ENCODE results near the gene SNX32. TPM values are rescaled to one million over a fixed set of nuclear protein-coding genes. Genes with fewer than 3 reads are reported as not detected.

SNX32 gene
- total RNA-seq, 1 donor from 2014 or later, result 0.47 TPM

GRCh38 chr11:65858681-65859087 lies 24.9 kb downstream of the SNX32 start:
- H3K9me3 ChIP-seq, result no peaks in the 10 kb centered on the region
- no peaks in the 10 kb centered on the region for H3K27me3 ChIP-seq (ENCODE audit: low read depth)
- DNase-seq, result no peak
- H3K27ac ChIP-seq, result peak overlapping the region; percentile 98
- peaks cover 49% of the 10 kb centered on the region for H3K36me3 ChIP-seq
- TF ChIP-seq CTCF (IDR thresholded peaks at IDR 0.05), result no peak
- peaks cover 55% of the 10 kb centered on the region for H3K4me1 ChIP-seq
- H3K4me3 ChIP-seq, result peak overlapping the region; percentile 92
- ATAC-seq, result no peak
- intact Hi-C loops (cut with DNase I), result no loop called here

- peak; percentile 82 to 86 for ATAC-seq
- peak overlapping the region; percentile 92 for H3K4me3 ChIP-seq
- peaks cover 55% of the 10 kb centered on the region for H3K4me1 ChIP-seq
- H3K27me3 ChIP-seq (ENCODE audit: low read depth), result no peaks in the 10 kb centered on the region
- intact Hi-C loops (cut with DNase I), result no loop called here
- peak; percentile 100 for DNase-seq
- peak; percentile 37 for TF ChIP-seq CTCF (IDR thresholded peaks at IDR 0.05)
- H3K9me3 ChIP-seq, result no peaks in the 10 kb centered on the region
- H3K36me3 ChIP-seq, result peaks cover 49% of the 10 kb centered on the region
- H3K27ac ChIP-seq, result peak overlapping the region; percentile 98
Measured at GRCh38 chr11:65859095-65859811, 25.5 kb downstream of the SNX32 start.

GRCh38 chr11:65859812-65860277 lies 26.1 kb downstream of the SNX32 start:
- Histone ChIP-seq H3K4me1 (peaks cover 55% of the 10 kb centered on the region), H3K36me3 (peaks cover 49% of the 10 kb centered on the region), H3K27me3 (ENCODE audit: low read depth) (no peaks in the 10 kb centered on the region), H3K27ac (peak overlapping the region; percentile 98), H3K4me3 (peak overlapping the region; percentile 92), H3K9me3 (no peaks in the 10 kb centered on the region)
- intact Hi-C loops (cut with DNase I), result no loop called here
- no peak for DNase-seq
- no peak for ATAC-seq
- no peak for TF ChIP-seq CTCF (IDR thresholded peaks at IDR 0.05)

- ATAC-seq (peak; percentile 79 to 82), DNase-seq (peak; percentile 97)
- Histone ChIP-seq H3K4me3 (peak within 1 kb of the TSS; percentile 92), H3K27me3 (ENCODE audit: low read depth) (no peaks in the 10 kb centered on the region), H3K4me1 (peaks cover 49% of the 10 kb centered on the region), H3K9me3 (no peaks in the 10 kb centered on the region), H3K27ac (peak within 1 kb of the TSS; percentile 98), H3K36me3 (peaks cover 49% of the 10 kb centered on the region)
- peak; percentile 86 for TF ChIP-seq CTCF (IDR thresholded peaks at IDR 0.05)
- intact Hi-C loops (cut with DNase I), result no loop called here
Measured at GRCh38 chr11:65860278-65861164, 26.8 kb downstream of the SNX32 start, which contains the start of gene MUS81. TSS of gene MUS81 (plus strand) at chr11:65860433. CDS start at chr11:65860754, 321 bp downstream.

GRCh38 chr11:65861165-65861505 lies 27.4 kb downstream of the SNX32 start:
- Histone ChIP-seq H3K27ac (peak overlapping the region; percentile 98), H3K4me3 (peak overlapping the region; percentile 92), H3K9me3 (no peaks in the 10 kb centered on the region), H3K36me3 (peaks cover 49% of the 10 kb centered on the region), H3K27me3 (ENCODE audit: low read depth) (no peaks in the 10 kb centered on the region), H3K4me1 (peaks cover 43% of the 10 kb centered on the region)
- DNase-seq (no peak), ATAC-seq (no peak)
- TF ChIP-seq CTCF (IDR thresholded peaks at IDR 0.05), result no peak
- intact Hi-C loops (cut with DNase I), result no loop called here
